HUES64 (cell line): ENCODE results near the gene GABRB3.

Experiments
- H3K27ac ChIP-seq: 2 replicates; pipeline ENCODE4 v1.7.0; 2013; ENCODE audit warnings: low read depth, low read length, inconsistent platforms
- H3K27me3 ChIP-seq: 2 replicates; pipeline ENCODE4 v1.6.1; 2013; ENCODE audit warnings: mild to moderate bottlenecking, low read length; ENCODE audit not compliant: insufficient read depth
- H3K36me3 ChIP-seq: 2 replicates; pipeline ENCODE4 v1.6.1; 2013; ENCODE audit warnings: mild to moderate bottlenecking, low read length; ENCODE audit not compliant: insufficient read depth
- H3K4me1 ChIP-seq: 2 replicates; pipeline ENCODE4 v1.6.1; 2013; ENCODE audit warnings: mild to moderate bottlenecking, low read length, moderate library complexity; ENCODE audit not compliant: insufficient read depth
- H3K4me3 ChIP-seq: 2 replicates; pipeline ENCODE4 v1.5.1; 2013; ENCODE audit warnings: mild to moderate bottlenecking, low read length, moderate library complexity
- H3K9ac ChIP-seq: 2 replicates; pipeline ENCODE4 v1.6.1; 2013; ENCODE audit warnings: mild to moderate bottlenecking, low read depth, low read length
- H3K9me3 ChIP-seq: 2 replicates; pipeline ENCODE4 v1.6.1; 2013; ENCODE audit warnings: low read depth, low read length; ENCODE audit not compliant: insufficient read depth
- WGBS: fragments of 150-250, 120-280 bp; methylation state at CpG from one replicate; pipeline ENCODE4 v1.1.7; 2013; ENCODE audit warnings: missing lambda C conversion rate; 5-methylcytosine and 5-hydroxymethylcytosine counted together

Gene GABRB3

DNA sequence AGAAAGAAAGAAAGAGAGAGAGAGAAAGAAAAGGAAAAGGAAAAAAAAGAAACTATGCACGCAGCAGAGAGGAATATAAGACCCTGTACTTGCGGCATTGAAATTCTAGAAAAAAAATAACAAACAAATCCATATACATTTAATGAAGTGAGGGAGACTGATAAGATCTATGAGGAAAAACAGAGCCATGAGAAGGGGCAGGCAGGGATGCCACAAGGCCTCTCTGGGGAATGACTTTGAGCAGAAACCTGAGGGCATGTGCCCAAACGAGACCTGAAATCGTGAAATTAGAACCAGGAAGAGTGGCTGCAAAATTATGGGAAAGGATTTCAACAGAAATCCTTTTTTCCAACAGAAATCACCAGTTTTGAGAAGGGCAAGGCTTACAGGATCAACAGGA is 98.4 kb downstream of the GABRB3 start:
- no peak overlapping the region for H3K4me3 ChIP-seq
- H3K9me3 ChIP-seq, result no peaks in the 10 kb centered on the region
- H3K27ac ChIP-seq, result no peak overlapping the region
- no peak overlapping the region for H3K9ac ChIP-seq
- no peaks in the 10 kb centered on the region for H3K36me3 ChIP-seq
- peaks cover 32% of the 10 kb centered on the region for H3K4me1 ChIP-seq
- H3K27me3 ChIP-seq, result no peaks in the 10 kb centered on the region
- 82% methylated on average over 3 of the region's 4 CpGs for WGBS

DNA sequence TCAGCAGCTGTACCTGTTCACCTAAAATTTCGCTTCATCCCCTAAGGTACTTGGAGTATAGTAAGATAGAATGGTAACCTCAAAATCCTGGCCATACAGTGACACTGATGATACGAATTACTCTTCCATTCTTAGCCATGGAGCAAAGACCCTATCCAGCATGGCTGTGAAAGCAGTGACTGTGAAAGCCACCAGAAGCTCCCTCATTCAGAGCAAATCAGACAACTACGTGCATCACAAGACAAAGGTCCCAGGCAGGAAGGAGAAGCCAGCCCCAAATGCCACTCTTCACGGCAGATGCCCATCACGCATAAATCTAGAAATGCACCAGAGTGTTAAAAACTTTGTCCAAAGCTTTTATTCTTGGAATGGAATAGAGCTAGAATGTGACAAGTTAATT is 99.4 kb downstream of the GABRB3 start:
- Histone ChIP-seq H3K9me3 (no peaks in the 10 kb centered on the region), H3K27me3 (no peaks in the 10 kb centered on the region), H3K36me3 (no peaks in the 10 kb centered on the region), H3K4me3 (no peak overlapping the region), H3K27ac (no peak overlapping the region), H3K4me1 (peaks cover 30% of the 10 kb centered on the region), H3K9ac (no peak overlapping the region)
- 92% methylated on average over 5 of the region's 5 CpGs for WGBS

DNA sequence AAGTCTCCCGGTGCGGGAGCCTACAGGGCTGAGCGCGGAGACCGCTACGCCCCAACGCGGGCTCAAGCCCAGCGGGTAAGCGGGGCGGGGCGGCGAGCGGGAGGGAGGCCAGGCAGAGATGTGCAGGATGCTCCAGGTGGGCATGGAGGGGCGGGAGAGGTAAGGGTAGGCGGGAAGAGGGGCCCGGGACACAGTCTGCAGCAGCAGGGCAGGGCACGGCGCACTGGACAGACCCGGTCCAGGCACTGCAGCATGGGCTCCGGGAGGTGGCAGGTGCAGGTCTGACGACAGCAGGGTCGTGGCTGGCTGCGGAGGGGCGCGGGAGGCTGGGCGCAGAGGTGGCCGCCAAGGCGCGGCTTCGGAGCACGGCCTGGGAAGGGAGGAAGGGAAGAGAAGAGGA is 102.8 kb downstream of the GABRB3 start:
- no peaks in the 10 kb centered on the region for H3K27me3 ChIP-seq
- H3K9ac ChIP-seq, result no peak overlapping the region
- H3K4me1 ChIP-seq, result peaks cover 37% of the 10 kb centered on the region
- no peaks in the 10 kb centered on the region for H3K9me3 ChIP-seq
- H3K36me3 ChIP-seq, result no peaks in the 10 kb centered on the region
- H3K27ac ChIP-seq, result no peak overlapping the region
- WGBS, result 95% methylated on average over 32 of the region's 32 CpGs
- H3K4me3 ChIP-seq, result no peak overlapping the region

DNA sequence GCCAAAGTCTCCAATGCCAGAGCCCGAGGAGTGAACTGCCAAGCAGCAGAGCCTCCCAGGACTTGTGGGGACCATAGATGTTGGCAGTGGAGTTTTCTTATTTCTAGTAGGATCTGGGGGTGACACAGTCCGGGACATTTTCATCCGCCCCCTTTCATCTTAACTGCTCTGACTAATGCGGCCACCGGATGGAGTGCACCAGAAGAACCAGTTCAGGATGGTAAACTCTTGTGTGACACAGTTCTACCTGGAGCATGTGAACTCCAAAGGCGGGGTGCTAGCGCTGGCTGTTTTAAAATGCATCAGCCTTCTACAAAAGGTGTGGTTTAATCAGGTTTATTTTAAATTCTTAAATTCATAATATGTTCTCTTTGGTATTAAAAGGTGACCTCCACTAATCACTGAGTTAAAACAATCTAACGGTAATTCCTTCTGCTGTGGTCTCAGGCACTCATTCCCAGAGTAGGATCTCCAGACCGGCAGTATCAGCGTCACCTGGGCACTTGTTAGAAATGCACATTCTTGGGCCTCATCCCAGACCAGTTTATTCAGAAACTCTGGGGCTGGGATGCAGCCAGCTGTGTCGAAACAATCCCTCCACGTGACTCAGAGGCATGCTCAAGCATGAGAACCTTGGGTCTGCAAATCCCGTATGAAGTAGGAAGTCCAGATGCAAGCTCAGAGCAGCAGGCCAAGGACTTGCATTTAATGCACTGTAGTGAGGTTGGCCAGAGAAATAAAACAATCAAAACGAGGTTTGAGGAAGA is 105.5 kb downstream of the GABRB3 start:
- H3K4me1 ChIP-seq, result peaks cover 28% of the 10 kb centered on the region
- H3K27ac ChIP-seq, result no peak overlapping the region
- H3K27me3 ChIP-seq, result no peaks in the 10 kb centered on the region
- no peak overlapping the region for H3K4me3 ChIP-seq
- H3K9ac ChIP-seq, result no peak overlapping the region
- WGBS, result 84% methylated on average over 14 of the region's 14 CpGs
- no peaks in the 10 kb centered on the region for H3K36me3 ChIP-seq
- H3K9me3 ChIP-seq, result no peaks in the 10 kb centered on the region

DNA sequence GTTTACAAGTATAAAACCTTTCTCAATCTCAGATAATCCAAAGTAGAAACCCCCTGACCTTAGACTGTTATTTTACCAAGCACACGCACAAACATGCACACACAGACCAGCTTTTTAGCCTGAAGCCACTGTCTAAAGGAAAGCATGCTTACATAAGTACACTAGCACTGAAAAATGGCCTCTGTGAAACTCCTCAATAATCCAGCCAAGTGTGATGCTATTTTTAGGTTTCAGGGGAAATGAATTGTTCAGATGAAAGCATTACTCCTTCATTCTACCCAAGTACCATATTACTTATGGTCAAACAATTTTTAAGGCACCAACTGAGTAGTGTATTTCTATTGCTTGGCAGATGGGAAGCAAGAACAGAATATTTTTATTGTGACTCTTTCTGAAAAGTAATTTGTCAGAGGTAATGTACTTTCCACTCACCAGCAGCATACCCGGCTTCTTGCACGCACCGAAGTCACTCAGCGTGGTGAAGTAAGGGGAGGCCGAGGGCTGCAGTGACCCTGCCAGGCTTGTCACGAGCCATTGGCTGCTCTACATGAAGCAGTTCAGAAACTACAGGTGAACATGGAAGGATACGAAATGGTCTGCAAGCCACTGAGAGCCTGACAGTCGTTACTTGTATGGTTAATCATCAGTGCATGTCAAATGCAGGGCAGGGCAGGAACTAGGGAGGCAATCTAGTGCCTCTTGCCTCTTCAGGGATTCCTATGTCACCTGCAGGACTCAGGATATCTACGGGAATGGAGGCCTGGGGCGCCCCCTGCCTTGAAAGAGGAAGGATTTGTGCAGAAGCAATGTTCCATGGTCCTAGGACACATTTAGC is 106.7 kb downstream of the GABRB3 start:
- H3K9me3 ChIP-seq, result no peaks in the 10 kb centered on the region
- H3K27me3 ChIP-seq, result no peaks in the 10 kb centered on the region
- no peak overlapping the region for H3K9ac ChIP-seq
- WGBS, result 79% methylated on average over 11 of the region's 11 CpGs
- peaks cover 21% of the 10 kb centered on the region for H3K4me1 ChIP-seq
- no peak overlapping the region for H3K27ac ChIP-seq
- no peak overlapping the region for H3K4me3 ChIP-seq
- H3K36me3 ChIP-seq, result no peaks in the 10 kb centered on the region

DNA sequence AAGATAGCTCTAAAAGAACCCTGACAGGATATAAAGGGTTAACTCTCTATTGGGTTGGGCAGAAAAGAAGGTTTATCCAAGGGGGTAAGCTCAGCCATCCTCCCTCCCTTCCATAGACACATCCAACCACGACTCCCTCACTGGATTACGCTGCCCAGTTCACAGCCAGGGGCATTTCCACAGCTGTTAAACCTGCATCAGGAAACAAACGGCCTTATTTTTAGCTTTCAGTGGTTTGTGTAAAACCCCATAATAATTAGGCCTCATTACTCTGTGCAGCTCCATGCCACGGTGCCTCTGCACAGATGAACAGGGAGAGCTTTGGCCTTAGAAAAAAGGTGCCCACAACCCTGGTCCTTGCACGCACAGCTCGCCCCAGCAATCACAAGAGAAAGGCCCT is 110.6 kb downstream of the GABRB3 start:
- Histone ChIP-seq H3K27ac (no peak overlapping the region), H3K4me1 (peaks cover 11% of the 10 kb centered on the region; the same call in 1 of the 2 replicates), H3K36me3 (no peaks in the 10 kb centered on the region), H3K9me3 (no peaks in the 10 kb centered on the region), H3K9ac (no peak overlapping the region), H3K27me3 (no peaks in the 10 kb centered on the region), H3K4me3 (no peak overlapping the region)
- 75% methylated on average over 6 of the region's 6 CpGs for WGBS

DNA sequence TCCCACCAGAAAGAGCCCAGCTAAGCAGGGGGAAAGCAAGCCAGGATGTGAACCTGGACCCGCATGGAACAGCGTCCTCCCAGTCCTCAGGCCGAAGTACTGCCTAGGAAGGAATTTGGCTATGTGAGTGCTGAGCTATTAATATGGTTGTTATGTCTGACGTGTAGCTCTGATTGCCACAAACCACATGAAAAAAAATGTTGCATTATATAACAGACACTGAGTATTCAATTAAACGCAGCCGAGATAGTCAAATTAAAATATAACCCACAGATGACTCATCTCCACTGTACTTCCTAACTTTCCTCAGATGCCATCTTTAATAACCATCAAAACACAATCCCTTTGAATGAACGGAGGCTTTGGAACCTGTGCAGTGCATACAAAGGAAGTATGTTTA is 111.1 kb downstream of the GABRB3 start:
- H3K4me1 ChIP-seq, result peaks cover 10% of the 10 kb centered on the region; the same call in 1 of the 2 replicates
- no peak overlapping the region for H3K4me3 ChIP-seq
- no peak overlapping the region for H3K9ac ChIP-seq
- no peaks in the 10 kb centered on the region for H3K27me3 ChIP-seq
- no peaks in the 10 kb centered on the region for H3K36me3 ChIP-seq
- no peaks in the 10 kb centered on the region for H3K9me3 ChIP-seq
- 94% methylated on average over 6 of the region's 7 CpGs for WGBS
- H3K27ac ChIP-seq, result no peak overlapping the region

DNA sequence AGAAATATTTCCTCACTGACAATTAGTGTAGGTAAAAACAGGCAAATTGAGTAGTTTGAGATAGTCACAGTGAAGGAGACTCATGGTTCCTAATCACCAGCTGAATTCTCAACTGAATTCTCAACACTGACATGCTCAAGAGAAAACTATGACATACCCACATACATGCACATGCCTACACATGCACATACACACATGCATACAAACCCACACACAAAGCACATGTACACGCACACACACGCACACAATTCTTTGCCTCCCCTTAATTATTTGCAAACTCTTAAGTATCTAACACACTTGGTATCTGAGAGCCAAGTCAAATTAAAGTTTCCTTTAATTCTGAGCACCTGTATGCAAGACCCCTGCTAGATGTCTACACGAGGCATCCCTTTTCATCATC is 111.8 kb downstream of the GABRB3 start:
- no peak overlapping the region for H3K9ac ChIP-seq
- 90% methylated on average over 3 of the region's 3 CpGs for WGBS
- no peaks in the 10 kb centered on the region for H3K27me3 ChIP-seq
- no peak overlapping the region for H3K27ac ChIP-seq
- H3K4me1 ChIP-seq, result peaks cover 9% of the 10 kb centered on the region; the same call in 1 of the 2 replicates
- H3K36me3 ChIP-seq, result no peaks in the 10 kb centered on the region
- no peaks in the 10 kb centered on the region for H3K9me3 ChIP-seq
- no peak overlapping the region for H3K4me3 ChIP-seq

DNA sequence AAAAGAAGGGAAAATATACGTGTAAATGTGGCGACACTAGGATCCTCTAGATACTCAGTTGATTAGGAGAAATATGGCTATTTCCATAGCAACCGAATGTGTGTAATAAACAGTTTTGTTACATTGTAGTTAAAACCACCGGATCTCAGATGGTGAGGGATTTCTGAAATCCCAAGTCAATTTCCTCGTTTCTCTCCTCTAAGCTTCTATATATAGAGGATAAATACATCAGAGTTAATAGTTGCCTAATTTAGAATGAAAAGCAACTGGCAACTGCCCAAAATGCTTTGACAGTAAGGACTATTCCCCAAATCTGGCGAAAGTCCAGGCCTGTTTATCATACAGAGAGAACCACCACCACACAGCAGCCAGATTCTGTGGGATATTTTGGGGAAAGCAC is 112.6 kb downstream of the GABRB3 start:
- H3K27me3 ChIP-seq, result no peaks in the 10 kb centered on the region
- peaks cover 9% of the 10 kb centered on the region; the same call in 1 of the 2 replicates for H3K4me1 ChIP-seq
- no peaks in the 10 kb centered on the region for H3K36me3 ChIP-seq
- H3K4me3 ChIP-seq, result no peak overlapping the region
- no peak overlapping the region for H3K27ac ChIP-seq
- WGBS, result 93% methylated on average over 4 of the region's 6 CpGs
- no peaks in the 10 kb centered on the region for H3K9me3 ChIP-seq
- H3K9ac ChIP-seq, result no peak overlapping the region

DNA sequence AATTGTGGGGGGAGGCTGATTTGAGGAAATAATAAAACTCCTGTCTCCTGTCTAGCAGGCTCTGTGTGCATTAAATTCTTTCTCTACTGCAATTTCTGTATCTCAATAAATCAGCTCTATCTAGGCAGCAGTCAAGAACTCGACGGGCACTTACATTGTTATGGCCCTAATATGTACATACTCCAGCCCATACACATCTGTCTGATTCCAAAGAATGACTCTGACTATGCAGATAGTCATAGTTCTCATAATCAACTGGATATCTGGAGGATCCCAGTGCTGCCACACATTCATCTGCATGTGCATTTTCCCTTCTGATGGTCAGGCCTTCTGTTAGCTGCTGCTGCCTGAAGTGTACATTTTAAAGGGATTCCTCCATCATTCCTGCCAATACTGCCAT is 114.6 kb downstream of the GABRB3 start:
- H3K27me3 ChIP-seq, result no peaks in the 10 kb centered on the region
- no peak overlapping the region for H3K4me3 ChIP-seq
- no peaks in the 10 kb centered on the region for H3K9me3 ChIP-seq
- WGBS, result 93% methylated on average over 2 of the region's 2 CpGs
- H3K36me3 ChIP-seq, result no peaks in the 10 kb centered on the region
- no peak overlapping the region for H3K27ac ChIP-seq
- H3K4me1 ChIP-seq, result peaks cover 7% of the 10 kb centered on the region; the same call in 1 of the 2 replicates
- H3K9ac ChIP-seq, result no peak overlapping the region

DNA sequence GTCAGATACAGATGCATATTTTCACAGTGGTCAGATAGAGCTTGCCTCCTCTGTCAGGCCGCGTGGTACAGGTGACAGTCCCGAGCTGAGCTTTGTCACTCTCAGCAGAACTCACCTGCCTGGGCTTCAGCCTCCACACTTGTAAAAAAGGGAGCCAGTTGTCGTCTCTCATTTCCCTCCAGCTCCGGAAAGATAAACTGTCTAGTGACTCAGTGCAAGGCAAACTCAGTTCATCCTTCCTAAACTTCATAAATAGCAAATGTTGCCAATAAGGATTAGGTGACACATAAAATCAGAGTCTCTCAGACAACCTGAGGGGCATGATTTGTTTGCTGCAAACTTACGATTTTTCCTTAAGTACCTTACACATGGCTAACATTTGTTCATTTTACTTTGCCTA is 116.8 kb downstream of the GABRB3 start:
- H3K9ac ChIP-seq, result no peak overlapping the region
- H3K4me1 ChIP-seq, result peaks cover 24% of the 10 kb centered on the region
- WGBS, result 92% methylated on average over 6 of the region's 6 CpGs
- H3K27ac ChIP-seq, result no peak overlapping the region
- no peaks in the 10 kb centered on the region for H3K9me3 ChIP-seq
- H3K4me3 ChIP-seq, result no peak overlapping the region
- no peaks in the 10 kb centered on the region for H3K27me3 ChIP-seq
- no peaks in the 10 kb centered on the region for H3K36me3 ChIP-seq
